IMR-90 (cell line): Measurements from ENCODE around the gene MT1G. TPM values are rescaled to one million over a fixed set of nuclear protein-coding genes. Genes with fewer than 3 reads are reported as not detected.

Experiments
- ATAC-seq: fragments of 200-7000 bp; cut with Tn5 transposase; 2 replicates; pipeline ENCODE4 v1.9.1; 2020; ENCODE audit warnings: low read depth, mild to moderate bottlenecking, moderate library complexity
- BruUV-seq: library from RNA; stranded (reverse); fragments of 400-500 nt; replicated peaks from 2 replicates; lab custom pipeline; 2021; lab: Mats Ljungman, UMichigan
- CTCF ChIA-PET: fragments of 300-600 bp; formaldehyde crosslinking; extraction: SDS; loops from one replicate; lab custom pipeline; 2021; ENCODE audit warnings: antibody characterized with exemption; lab: Yijun Ruan, JAX
- POLR2A ChIA-PET: fragments of 300-600 bp; sonication (Branson Sonifier 250); formaldehyde crosslinking; loops from one replicate; lab custom pipeline; 2022; ENCODE audit warnings: antibody characterized with exemption; ENCODE audit not compliant: unreplicated experiment; lab: Charles Lee
- DNase-seq: peaks from one replicate; pipeline ENCODE4 v3.0.0; 2013
- H2AFZ ChIP-seq: replicated peaks from 2 replicates; pipeline ENCODE3; 2013; ENCODE audit warnings: low read length, mild to moderate bottlenecking; ENCODE audit not compliant: poor library complexity
- H2AK5ac ChIP-seq: 2 replicates; pipeline ENCODE4 v1.6.1; 2013; ENCODE audit warnings: low read depth, low read length, inconsistent platforms
- H2AK9ac ChIP-seq: replicated peaks from 2 replicates; pipeline ENCODE3; 2013; ENCODE audit warnings: mild to moderate bottlenecking, low read depth, low read length, moderate library complexity; ENCODE audit not compliant: poor library complexity
- H2BK120ac ChIP-seq: 2 replicates; pipeline ENCODE4 v1.6.1; 2013; ENCODE audit warnings: low read depth, low read length, inconsistent platforms
- H2BK15ac ChIP-seq: 3 replicates; pipeline ENCODE4 v1.6.1; 2013; ENCODE audit warnings: low read depth, low read length, inconsistent platforms
- H2BK20ac ChIP-seq: 2 replicates; pipeline ENCODE4 v1.6.1; 2013; ENCODE audit warnings: low read depth, mild to moderate bottlenecking, inconsistent platforms, low read length, moderate library complexity
- H2BK5ac ChIP-seq: 2 replicates; pipeline ENCODE4 v1.6.1; 2013; ENCODE audit warnings: mild to moderate bottlenecking, low read depth, low read length, inconsistent platforms; ENCODE audit not compliant: poor library complexity, severe bottlenecking
- H3K14ac ChIP-seq: replicated peaks from 2 replicates; pipeline ENCODE4 v1.6.1; 2013; ENCODE audit warnings: low read depth, low read length, inconsistent platforms
- H3K18ac ChIP-seq: 2 replicates; pipeline ENCODE4 v1.6.1; 2013; ENCODE audit warnings: low read depth, low read length, control low read depth
- H3K23ac ChIP-seq: 2 replicates; pipeline ENCODE4 v1.6.1; 2013; ENCODE audit warnings: low read depth, low read length, inconsistent platforms
- H3K27ac ChIP-seq: 2 replicates; pipeline ENCODE4 v1.5.1; 2013; ENCODE audit warnings: mild to moderate bottlenecking, control low read depth, low read length; ENCODE audit not compliant: insufficient read depth
- H3K27me3 ChIP-seq: 2 replicates; pipeline ENCODE4 v1.6.1; 2013; ENCODE audit warnings: low read length; ENCODE audit not compliant: control insufficient read depth, insufficient read depth
- H3K36me3 ChIP-seq: 2 replicates; pipeline ENCODE4 v1.6.1; 2013; ENCODE audit warnings: low read length, mixed read lengths; ENCODE audit not compliant: control insufficient read depth, insufficient read depth
- H3K4ac ChIP-seq: 2 replicates; pipeline ENCODE4 v1.6.1; 2013; ENCODE audit warnings: low read depth, low read length, inconsistent platforms
- H3K4me1 ChIP-seq: 2 replicates; pipeline ENCODE4 v1.6.1; 2013; ENCODE audit warnings: low read length, mixed read lengths; ENCODE audit not compliant: control insufficient read depth, insufficient read depth
- H3K4me2 ChIP-seq: 2 replicates; pipeline ENCODE4 v1.6.1; 2013; ENCODE audit warnings: low read depth, mild to moderate bottlenecking, control low read depth, low read length, moderate library complexity
- H3K4me3 ChIP-seq: 2 replicates; pipeline ENCODE4 v1.5.1; 2013; ENCODE audit warnings: low read depth, mild to moderate bottlenecking, control low read depth, low read length, moderate library complexity; ENCODE audit not compliant: insufficient read depth
- H3K56ac ChIP-seq: 2 replicates; pipeline ENCODE4 v1.6.1; 2013; ENCODE audit warnings: low read length, inconsistent platforms; ENCODE audit not compliant: insufficient read depth; ENCODE audit errors: extremely low read depth
- H3K79me1 ChIP-seq, 2 experiments: 2 replicates each; pipeline ENCODE4 v1.6.1; 2013; ENCODE audit warnings: low read length in 2 of 2, inconsistent platforms in 1 of 2, low read depth in 1 of 2
- H3K9ac ChIP-seq: 2 replicates; pipeline ENCODE4 v1.6.1; 2013; ENCODE audit warnings: low read depth, low read length, control low read depth
- H3K9me1 ChIP-seq: 2 replicates; pipeline ENCODE4 v1.6.1; 2013; ENCODE audit warnings: low read length, inconsistent platforms; ENCODE audit not compliant: insufficient read depth
- H3K9me3 ChIP-seq: 2 replicates; pipeline ENCODE4 v1.6.1; 2013; ENCODE audit warnings: low read length; ENCODE audit not compliant: control insufficient read depth, insufficient read depth
- H4K20me1 ChIP-seq: 2 replicates; pipeline ENCODE4 v1.6.1; 2013; ENCODE audit warnings: low read length, inconsistent platforms; ENCODE audit not compliant: insufficient read depth
- H4K5ac ChIP-seq: 2 replicates; pipeline ENCODE4 v1.6.1; 2013; ENCODE audit warnings: mild to moderate bottlenecking, low read depth, low read length, control low read depth
- H4K8ac ChIP-seq, 2 experiments: 2 replicates each; pipeline ENCODE4 v1.6.1; 2013; ENCODE audit warnings: low read depth in 2 of 2, low read length in 2 of 2, control low read depth in 1 of 2, inconsistent platforms in 1 of 2
- H4K91ac ChIP-seq: 2 replicates; pipeline ENCODE4 v1.6.1; 2013; ENCODE audit warnings: low read depth, low read length, inconsistent platforms; ENCODE audit not compliant: insufficient read depth
- BHLHE40 ChIP-seq: fragments of 150-350 bp; IDR thresholded peaks from 2 replicates; pipeline ENCODE4 v1.6.1; 2016; ENCODE audit warnings: mild to moderate bottlenecking, low read depth, low read length
- CEBPB ChIP-seq: IDR thresholded peaks from 2 replicates; pipeline ENCODE4 v1.6.1; 2012; ENCODE audit warnings: low read depth, low read length, improper control_type of control experiment
- CHD1 ChIP-seq: IDR thresholded peaks from 2 replicates; pipeline ENCODE4 v1.6.1; 2012; ENCODE audit warnings: low read depth, low read length, improper control_type of control experiment
- CTCF ChIP-seq: conservative IDR thresholded peaks from 2 replicates; pipeline ENCODE4 v1.5.1; 2012; ENCODE audit warnings: mild to moderate bottlenecking, low read depth, low read length, improper control_type of control experiment
- FOS ChIP-seq: fragments of 150-350 bp; IDR thresholded peaks from 2 replicates; pipeline ENCODE4 v1.6.1; 2016; ENCODE audit warnings: low read depth, low read length
- MAFK ChIP-seq: IDR thresholded peaks from 2 replicates; pipeline ENCODE4 v1.6.1; 2012; ENCODE audit warnings: low read depth, low read length, improper control_type of control experiment
- MAZ ChIP-seq: IDR thresholded peaks from 2 replicates; pipeline ENCODE4 v1.6.1; 2012; ENCODE audit warnings: low read depth, mild to moderate bottlenecking, low read length, improper control_type of control experiment, moderate library complexity, borderline replicate concordance
- MXI1 ChIP-seq: IDR thresholded peaks from 2 replicates; pipeline ENCODE4 v1.6.1; 2012; ENCODE audit warnings: low read depth, mild to moderate bottlenecking, low read length, moderate library complexity, borderline replicate concordance
- NFE2L2 ChIP-seq: fragments of 150-350 bp; IDR thresholded peaks from 2 replicates; pipeline ENCODE4 v1.6.1; 2016; ENCODE audit warnings: low read depth, mild to moderate bottlenecking, low read length
- POLR2A ChIP-seq: IDR thresholded peaks from 2 replicates; pipeline ENCODE4 v1.6.1; 2012; ENCODE audit warnings: mild to moderate bottlenecking, low read depth, low read length
- RAD21 ChIP-seq: IDR thresholded peaks from 2 replicates; pipeline ENCODE4 v1.6.1; 2012; ENCODE audit warnings: low read length, improper control_type of control experiment
- RFX5 ChIP-seq: IDR thresholded peaks from 2 replicates; pipeline ENCODE4 v1.8.0; 2012; ENCODE audit warnings: low read depth, mild to moderate bottlenecking, low read length, moderate library complexity
- SMC3 ChIP-seq: fragments of 150-350 bp; IDR thresholded peaks from 2 replicates; pipeline ENCODE4 v1.6.1; 2016; ENCODE audit warnings: low read depth, mild to moderate bottlenecking, antibody characterized with exemption, low read length, moderate library complexity
- WGBS, 2 experiments: methylation state at CpG; one replicate each; pipeline versions ENCODE4 v1.1.5 to v1.1.7; 2013; ENCODE audit warnings: missing lambda C conversion rate in 2 of 2; ENCODE audit not compliant: insufficient read length in 1 of 2; ENCODE audit errors: extremely low coverage in 2 of 2; 5-methylcytosine and 5-hydroxymethylcytosine counted together
- dilution Hi-C: fragments of 300-500 bp; cut with HindIII; formaldehyde crosslinking; loops from one replicate; pipeline ENCODE4 v1.14.3; 2018; ENCODE audit warnings: low sequenced_read_pairs; ENCODE audit not compliant: unreplicated experiment
- in situ Hi-C: fragments of 300-500 bp; cut with MboI; formaldehyde crosslinking; loops from 3 replicates; pipeline ENCODE4 v1.14.3; 2019; ENCODE audit warnings: low sequenced_read_pairs, inconsistent platforms, mixed read lengths
- intact Hi-C: fragments of 100-400 bp; cut with micrococcal nuclease; formaldehyde crosslinking; loops from 2 replicates; pipeline ENCODE4 v1.10.0; 2022
- polyA plus RNA-seq, 3 experiments: library from polyadenylated mRNA; depleted of rRNA; stranded (reverse); fragments of >200 nt; gene quantifications; 2 replicates each; pipeline ENCODE4 v1.2.3, GENCODE V29; 2012; ENCODE audit warnings: low replicate concordance in 1 of 3
- total RNA-seq: library from RNA; depleted of rRNA; stranded (reverse); fragments of >200 nt; gene quantifications from 2 replicates; pipeline ENCODE4 v1.2.3, GENCODE V29; 2012
- TF ChIP-seq, protein P1 (sequence below): fragments of 150-350 bp; IDR thresholded peaks from 2 replicates; pipeline ENCODE4 v1.6.1; 2016; ENCODE audit warnings: low read depth, mild to moderate bottlenecking, low read length, moderate library complexity, borderline replicate concordance
- TF ChIP-seq, protein P2 (sequence below): fragments of 150-350 bp; IDR thresholded peaks from 2 replicates; pipeline ENCODE4 v1.6.1; 2017; ENCODE audit warnings: mild to moderate bottlenecking, antibody characterized with exemption, low read length, low read depth

MT1G gene
- total and polyA plus RNA-seq, 2 of the 4 experiments (the other 2 are of a cell fraction) = 0.48 TPM; not detected in 1

- in situ Hi-C loops = loop anchor here (10.0 kb wide), 1 partner anchor 213 kb away; no protein-coding TSS in a partner anchor
- no peak for TF ChIP-seq SMC3
- no peak for TF ChIP-seq BHLHE40
- TF ChIP-seq RAD21 = no peak
- TF ChIP-seq, protein P1, sequence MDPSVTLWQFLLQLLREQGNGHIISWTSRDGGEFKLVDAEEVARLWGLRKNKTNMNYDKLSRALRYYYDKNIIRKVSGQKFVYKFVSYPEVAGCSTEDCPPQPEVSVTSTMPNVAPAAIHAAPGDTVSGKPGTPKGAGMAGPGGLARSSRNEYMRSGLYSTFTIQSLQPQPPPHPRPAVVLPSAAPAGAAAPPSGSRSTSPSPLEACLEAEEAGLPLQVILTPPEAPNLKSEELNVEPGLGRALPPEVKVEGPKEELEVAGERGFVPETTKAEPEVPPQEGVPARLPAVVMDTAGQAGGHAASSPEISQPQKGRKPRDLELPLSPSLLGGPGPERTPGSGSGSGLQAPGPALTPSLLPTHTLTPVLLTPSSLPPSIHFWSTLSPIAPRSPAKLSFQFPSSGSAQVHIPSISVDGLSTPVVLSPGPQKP = no peak
- no peak for TF ChIP-seq RFX5
- no peak for TF ChIP-seq CHD1
- TF ChIP-seq MAZ = no peak
- TF ChIP-seq CEBPB = no peak
- TF ChIP-seq CTCF = no peak
- TF ChIP-seq MAFK = no peak
- no peak for TF ChIP-seq FOS
- TF ChIP-seq, protein P2, sequence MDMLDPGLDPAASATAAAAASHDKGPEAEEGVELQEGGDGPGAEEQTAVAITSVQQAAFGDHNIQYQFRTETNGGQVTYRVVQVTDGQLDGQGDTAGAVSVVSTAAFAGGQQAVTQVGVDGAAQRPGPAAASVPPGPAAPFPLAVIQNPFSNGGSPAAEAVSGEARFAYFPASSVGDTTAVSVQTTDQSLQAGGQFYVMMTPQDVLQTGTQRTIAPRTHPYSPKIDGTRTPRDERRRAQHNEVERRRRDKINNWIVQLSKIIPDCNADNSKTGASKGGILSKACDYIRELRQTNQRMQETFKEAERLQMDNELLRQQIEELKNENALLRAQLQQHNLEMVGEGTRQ = no peak
- TF ChIP-seq MXI1 = no peak
- TF ChIP-seq NFE2L2 = no peak
- no peak for TF ChIP-seq POLR2A
Observed at GRCh38 chr16:56697456-56698155, 29.7 kb upstream of the MT1G start.

More at GRCh38 chr16:56697456-56698155, 29.7 kb upstream of the MT1G start:
- no peaks in the 10 kb centered on the region; the same call in 1 of the 2 replicates for H3K9me1 ChIP-seq
- H2BK20ac ChIP-seq = no peak overlapping the region
- no peak overlapping the region for H3K4me3 ChIP-seq
- peaks cover 5% of the 10 kb centered on the region for H3K9me3 ChIP-seq
- H3K14ac ChIP-seq = no peak overlapping the region
- H3K27me3 ChIP-seq = peaks cover 2% of the 10 kb centered on the region; the same call in 1 of the 2 replicates
- ChIA-PET POLR2A (interaction anchor here (0.6 kb wide), 1 partner anchor 268 kb away, joined by 20 read pairs; no protein-coding TSS in a partner anchor), CTCF (no interaction called here)
- no peak overlapping the region for H2BK120ac ChIP-seq
- no peak overlapping the region for H2AK5ac ChIP-seq
- dilution Hi-C loops = no loop called here
- intact Hi-C loops = no loop called here
- no peaks in the 10 kb centered on the region for H3K36me3 ChIP-seq
- no peak overlapping the region for H3K9ac ChIP-seq
- H2BK15ac ChIP-seq = no peak overlapping the region
- no peak overlapping the region for H4K8ac ChIP-seq
- no peaks in the 10 kb centered on the region for H3K4me1 ChIP-seq
- H4K5ac ChIP-seq = no peak overlapping the region
- no peak overlapping the region for H4K91ac ChIP-seq
- no peak overlapping the region for H2AK9ac ChIP-seq
- WGBS, 2 experiments = 80% methylated on average over 1 of the region's 5 CpGs; no CpG with 5 or more reads in 1 of the 2 experiments
- no peaks in the 10 kb centered on the region for H4K20me1 ChIP-seq
- BruUV-seq = no TSS peak
- no peak overlapping the region for H2BK5ac ChIP-seq
- H3K79me1 ChIP-seq = no peaks in the 10 kb centered on the region
- H3K56ac ChIP-seq = no peak overlapping the region
- H2AFZ ChIP-seq = no peak overlapping the region
- H3K4me2 ChIP-seq = no peak overlapping the region
- no peak overlapping the region for H3K23ac ChIP-seq
- H3K4ac ChIP-seq = no peak overlapping the region
- DNase-seq = no peak
- ATAC-seq = no peak
- no peak overlapping the region for H3K27ac ChIP-seq
- H3K18ac ChIP-seq = no peak overlapping the region
